Lung microvascular endothelial cell (primary cell): ENCODE measurements around the gene OBP2A. TPM values are rescaled to one million over a fixed set of nuclear protein-coding genes. Genes with fewer than 3 reads are reported as not detected.

ENCODE experiments used
- DNase-seq, 2 donors: peaks; one replicate each; pipeline versions ENCODE4 v3.0.0 to v3.0.0-alpha.2; 2010; ENCODE audit warnings: low read depth in 2 of 2
- total RNA-seq: library from RNA; depleted of rRNA; stranded (reverse); fragments of >200 nt; gene quantifications from 2 replicates; pipeline ENCODE4 v1.2.1, GENCODE V29; 2014

OBP2A gene
- total RNA-seq, 1 donor from 2014 or later, result not detected

DNA sequence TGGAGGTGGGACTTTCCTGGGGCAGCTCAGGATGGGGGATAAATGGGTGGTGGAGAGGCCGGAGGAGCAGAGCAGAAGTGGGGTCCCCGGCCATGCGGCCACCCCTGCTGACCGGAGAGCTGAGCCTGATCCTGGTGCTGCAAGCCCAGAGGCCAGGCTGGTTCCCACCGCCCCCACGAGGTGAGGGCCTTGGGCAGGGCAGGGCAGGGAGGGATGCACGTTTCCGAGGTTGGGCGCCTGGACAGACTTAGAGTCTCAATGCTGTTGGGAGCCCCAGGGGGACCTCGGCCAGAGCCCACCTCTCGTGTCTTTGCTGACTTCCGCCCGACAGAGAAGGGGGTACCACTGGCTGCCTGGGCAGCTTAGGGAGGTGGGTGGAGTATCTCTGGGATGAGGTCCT is 5.5 kb downstream of the OBP2A start:
- no peak for DNase-seq

GRCh38 chr9:135552021-135552697 is 6.2 kb downstream of the OBP2A start:
- no peak for DNase-seq

DNA sequence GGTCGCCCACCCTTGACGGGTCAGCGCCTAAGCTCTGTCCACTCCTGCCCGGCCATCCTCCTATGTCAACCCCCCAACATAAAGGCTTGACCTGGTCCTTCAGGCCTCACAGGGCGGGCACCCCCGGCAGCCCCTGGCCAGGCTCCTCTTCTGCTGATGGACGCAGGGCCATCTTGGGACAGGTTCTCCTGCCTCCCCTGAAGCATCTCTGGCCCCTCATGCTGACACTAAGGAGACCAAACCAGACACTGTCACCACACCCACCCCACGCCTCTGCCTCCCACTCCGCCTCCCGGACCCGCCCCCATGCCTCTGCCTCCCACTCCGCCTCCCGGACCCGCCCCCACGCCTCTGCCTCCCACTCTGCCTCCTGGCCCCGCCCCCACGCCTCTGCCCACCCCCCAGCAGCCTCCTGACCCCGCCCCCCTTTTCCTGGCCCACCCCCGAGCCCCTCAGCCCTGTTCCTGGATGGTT is 6.8 kb downstream of the OBP2A start:
- DNase-seq, result no peak

DNA sequence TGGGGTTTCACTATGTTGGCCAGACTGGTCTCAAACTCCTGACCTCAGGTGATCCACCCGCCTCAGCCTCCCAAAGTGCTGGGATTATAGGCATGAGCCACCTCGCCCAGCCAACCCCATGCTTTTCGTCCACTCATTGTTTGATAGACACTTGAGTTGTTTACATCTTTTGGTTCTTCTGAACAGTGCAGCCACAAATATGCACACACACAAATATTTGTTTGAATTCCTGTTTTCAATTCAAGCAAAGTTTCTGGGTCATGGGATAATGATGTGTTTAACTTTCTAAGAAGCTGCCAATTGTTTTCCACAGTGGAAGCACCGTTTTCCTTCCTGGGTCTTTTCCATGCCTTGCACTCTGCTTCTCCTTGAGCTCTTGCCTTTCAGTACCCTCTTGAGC is 8.8 kb downstream of the OBP2A start:
- DNase-seq, result no peak

DNA sequence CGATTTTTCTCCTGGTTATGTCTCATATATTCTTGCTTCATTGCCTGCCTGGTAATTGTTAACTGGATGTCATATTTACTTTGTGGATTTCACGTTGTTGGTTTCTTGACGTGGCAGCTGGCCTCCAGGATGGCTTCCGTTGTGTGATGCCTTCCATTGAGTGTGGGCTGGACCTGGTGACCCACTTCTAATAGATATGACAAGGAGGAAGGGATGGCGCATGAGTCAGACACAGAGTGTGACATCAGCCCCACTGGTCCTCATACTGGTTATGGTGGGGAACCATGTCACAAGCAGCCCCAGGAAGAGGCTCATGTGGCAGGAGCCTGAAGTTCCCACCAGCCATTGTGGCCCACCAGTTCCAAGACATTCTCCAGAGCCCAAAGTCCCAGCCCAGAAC is 9.3 kb downstream of the OBP2A start:
- no peak for DNase-seq

DNA sequence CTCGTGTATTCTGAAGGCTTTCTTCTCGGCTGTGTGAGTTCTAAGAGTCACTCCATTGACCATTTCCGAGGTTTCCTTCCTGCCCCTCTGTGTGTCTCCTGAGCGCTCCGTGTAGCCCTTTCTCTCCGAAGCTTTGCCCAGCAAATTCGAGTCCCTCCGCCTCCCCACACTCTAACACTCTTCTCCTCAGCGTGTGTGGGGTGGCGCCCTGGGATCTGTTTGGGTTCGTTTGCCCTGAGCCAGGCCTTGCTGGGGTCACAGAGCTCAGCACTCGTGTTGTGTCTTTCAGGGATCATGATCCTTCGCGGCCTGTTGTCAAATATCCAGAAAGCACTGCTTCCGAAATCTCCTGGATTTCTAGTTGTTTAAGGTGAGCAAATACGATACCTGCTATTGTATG is 10.0 kb downstream of the OBP2A start:
- no peak for DNase-seq

DNA sequence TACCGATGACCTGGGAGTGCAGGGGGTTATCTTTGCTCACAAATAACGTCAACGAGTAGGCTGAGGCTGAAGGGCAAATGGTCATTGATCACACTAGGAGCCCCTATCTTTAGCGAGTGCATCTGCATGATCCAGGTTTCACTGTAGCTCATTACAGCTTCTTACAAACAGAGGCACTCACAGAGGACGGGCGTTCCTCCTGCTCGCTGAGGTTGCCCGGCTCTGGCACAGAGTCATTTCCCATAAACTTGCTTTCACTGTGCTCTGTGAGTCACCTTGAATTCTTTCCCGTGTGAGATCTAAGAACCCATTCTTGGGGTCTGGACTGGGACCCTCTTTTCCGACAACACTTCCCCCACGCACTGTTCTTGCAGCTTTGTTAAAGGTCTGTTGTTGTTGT is 13.7 kb downstream of the OBP2A start:
- no peak for DNase-seq

DNA sequence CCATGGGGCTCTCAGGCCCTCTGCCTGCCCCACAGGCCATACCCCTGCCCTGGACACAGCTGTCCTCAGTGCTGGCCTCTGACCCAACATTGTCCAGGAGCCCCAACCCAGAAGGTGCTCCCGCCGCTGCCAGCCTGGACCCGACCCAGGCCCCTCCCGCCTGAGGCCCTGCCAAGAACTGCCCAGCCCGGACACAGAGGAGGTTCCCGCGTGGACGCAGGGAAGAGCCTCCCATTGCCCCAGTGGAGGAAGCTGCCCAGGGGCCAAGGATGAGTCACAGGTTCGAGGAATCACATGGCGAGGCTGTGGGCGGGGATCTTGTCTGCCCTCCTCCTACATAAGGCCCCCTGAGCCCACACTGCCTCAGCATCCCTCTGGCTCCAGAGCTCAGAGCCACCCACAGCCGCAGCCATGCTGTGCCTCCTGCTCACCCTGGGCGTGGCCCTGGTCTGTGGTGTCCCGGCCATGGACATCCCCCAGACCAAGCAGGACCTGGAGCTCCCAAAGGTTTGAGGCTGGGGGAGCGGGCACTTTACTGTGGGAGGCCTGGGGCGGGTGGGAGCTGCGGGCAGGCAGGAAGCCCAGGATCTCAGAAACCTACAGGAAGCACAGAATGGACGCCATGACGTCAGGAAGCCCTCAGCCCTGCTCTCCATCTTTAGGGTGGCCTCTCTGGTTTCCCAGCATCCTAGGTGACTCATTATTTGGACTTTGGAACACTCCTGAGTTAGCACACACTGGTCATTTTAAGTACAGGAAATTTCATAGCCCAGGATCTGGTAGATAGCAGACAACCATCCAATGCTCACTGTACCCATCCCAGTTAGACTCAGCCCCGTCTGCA is 15.7 kb downstream of the OBP2A start, which contains the start of gene PAEP:
PAEP (plus strand) TSS at position 366 of the 844 bp plus-strand sequence.
- no peak for DNase-seq

DNA sequence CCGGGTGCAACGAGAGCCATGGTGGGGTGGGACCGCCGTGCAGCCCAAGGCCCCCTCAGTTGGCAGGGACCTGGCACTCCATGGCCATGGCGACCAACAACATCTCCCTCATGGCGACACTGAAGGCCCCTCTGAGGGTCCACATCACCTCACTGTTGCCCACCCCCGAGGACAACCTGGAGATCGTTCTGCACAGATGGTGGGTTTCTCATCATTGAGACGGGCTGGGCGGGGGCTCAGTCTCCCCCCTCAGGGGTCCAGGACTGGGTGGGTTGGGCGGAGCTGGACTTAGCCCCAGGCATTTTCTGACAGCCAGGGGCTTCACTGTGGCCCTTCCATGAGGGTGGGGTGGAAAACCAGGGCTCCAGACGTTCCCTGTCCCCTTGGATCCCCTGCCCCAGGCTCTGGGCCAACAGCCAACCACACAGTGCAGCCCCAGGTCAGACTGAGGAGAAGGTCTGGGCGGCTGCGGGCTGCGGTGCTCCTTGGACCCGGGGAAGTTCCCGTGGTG is 16.4 kb downstream of the OBP2A start:
- DNase-seq, result no peak

GRCh38 chr9:135563039-135563476 is 17.1 kb downstream of the OBP2A start:
- DNase-seq, result no peak

- DNase-seq, result no peak
These were observed 17.9 kb downstream of the OBP2A start for GRCh38 chr9:135563858-135564257.

GRCh38 chr9:135565141-135565628 is 19.3 kb downstream of the OBP2A start:
- DNase-seq, result no peak

DNA sequence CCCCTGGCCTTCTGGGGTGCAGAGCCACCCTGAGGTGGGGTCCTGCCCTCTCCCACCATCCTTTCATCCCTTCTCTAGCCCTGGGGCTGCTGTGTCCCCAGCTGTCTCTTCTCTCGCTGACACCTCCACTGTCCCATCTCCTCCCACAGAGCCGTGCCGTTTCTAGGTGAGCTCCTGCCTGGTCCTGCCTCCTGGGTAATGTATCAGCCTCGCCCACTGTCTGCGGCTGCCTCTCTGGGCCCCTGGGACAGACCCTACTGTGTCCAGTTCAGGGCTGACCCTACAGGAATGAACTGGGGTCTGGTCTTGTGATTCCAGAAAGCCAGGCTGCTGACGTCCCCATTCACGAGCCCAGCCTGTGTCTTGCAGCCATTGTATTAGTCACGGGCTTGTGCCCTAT is 19.7 kb downstream of the OBP2A start:
- DNase-seq, result no peak

GRCh38 chr9:135566552-135566951 is 20.6 kb downstream of the OBP2A start:
- no peak for DNase-seq

DNA sequence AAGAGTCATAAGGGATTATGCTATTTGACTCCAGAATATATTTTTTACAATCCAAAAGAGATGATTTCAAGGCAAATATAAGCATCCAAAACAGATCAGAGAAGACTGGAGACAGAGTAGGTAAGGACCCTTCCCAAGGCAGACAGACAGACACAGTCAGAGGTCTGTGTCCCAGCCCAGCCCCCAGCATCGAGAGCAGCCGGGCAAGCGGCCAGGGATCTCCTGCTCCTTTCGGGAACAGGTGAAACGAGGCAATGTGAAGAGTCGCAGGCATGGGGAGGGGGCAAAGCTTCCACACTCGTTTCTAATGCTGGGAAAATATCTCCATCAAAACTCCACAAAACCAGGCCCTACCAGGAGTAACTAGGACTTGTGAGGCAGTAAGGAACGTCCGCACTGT is 21.4 kb downstream of the OBP2A start:
- no peak for DNase-seq

GRCh38 chr9:135568026-135568425 is 22.1 kb downstream of the OBP2A start:
- no peak for DNase-seq

- DNase-seq, result no peak
These were observed 24.5 kb downstream of the OBP2A start for GRCh38 chr9:135570456-135570855.

DNA sequence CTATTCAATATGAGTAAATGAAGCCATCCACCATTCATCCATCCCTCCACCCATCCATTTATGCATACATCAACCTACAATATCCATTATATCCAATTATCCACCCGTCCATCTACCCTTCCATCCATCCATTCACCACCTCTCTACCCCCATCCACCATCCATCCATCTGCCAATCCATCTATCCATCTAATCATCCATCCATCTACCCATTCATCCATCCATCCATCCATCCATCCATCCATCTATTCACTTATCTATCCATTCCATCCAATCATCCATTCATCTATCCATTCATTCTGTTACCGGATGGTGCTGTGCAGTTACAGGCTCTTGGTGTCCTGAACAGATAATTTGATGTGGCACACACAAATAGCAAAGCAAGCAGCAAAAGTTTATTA is 26.3 kb downstream of the OBP2A start:
- no peak for DNase-seq

- DNase-seq, result no peak
These were observed 27.2 kb downstream of the OBP2A start for GRCh38 chr9:135573124-135573523.

DNA sequence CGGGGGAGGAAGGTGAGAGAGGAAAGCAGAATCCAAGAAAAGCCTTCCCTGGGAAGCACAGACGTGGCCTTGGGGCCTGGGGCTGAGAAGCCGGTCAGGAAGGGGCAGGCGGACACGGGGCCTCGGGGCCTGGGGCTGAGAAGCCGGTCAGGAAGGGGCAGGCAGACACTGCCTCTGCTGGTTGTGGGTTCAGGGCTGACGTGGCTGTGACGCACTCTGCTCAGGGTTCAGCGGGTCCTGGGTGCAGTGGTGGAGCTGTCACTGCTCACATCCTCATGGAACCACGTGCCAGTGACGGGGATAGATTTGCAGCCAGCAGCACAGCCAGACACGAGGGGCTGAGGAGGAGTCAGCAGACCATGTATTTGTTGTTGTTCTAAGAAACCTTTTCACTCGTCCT is 28.4 kb downstream of the OBP2A start:
- DNase-seq, result no peak

GRCh38 chr9:135574943-135575342 is 29.0 kb downstream of the OBP2A start:
- no peak for DNase-seq

- no peak for DNase-seq
These were observed 30.2 kb downstream of the OBP2A start for GRCh38 chr9:135575995-135576631.
